Endothelial cell of umbilical vein (primary cell): ENCODE data around the gene CROCC. TPM values are rescaled to one million over a fixed set of nuclear protein-coding genes. Genes with fewer than 3 reads are reported as not detected.
"Not testable (repeated sequence)": the region's sequence is repeated elsewhere in the genome, so short reads cannot be mapped to it uniquely, and the experiment has no call there.

Source experiments
- BruUV-seq: library from RNA; stranded (reverse); fragments of 400-500 nt; replicated peaks from 2 replicates; lab custom pipeline; 2021; lab: Mats Ljungman, UMichigan
- CTCF ChIA-PET: fragments of 300-600, 350-600 bp; sonication (Branson Sonifier 250); formaldehyde crosslinking; loops from one replicate; lab custom pipeline; 2021; ENCODE audit warnings: antibody characterized with exemption, inconsistent platforms; lab: Charles Lee
- POLR2A ChIA-PET: fragments of 300-600, 350-600 bp; sonication (Branson Sonifier 250); formaldehyde crosslinking; loops from one replicate; lab custom pipeline; 2021; ENCODE audit warnings: antibody characterized with exemption, inconsistent platforms; lab: Charles Lee
- DNase-seq: peaks from one replicate; pipeline ENCODE4 v3.0.0-alpha.2; 2011; ENCODE audit warnings: low read depth, low spot score
- FAIRE-seq: peaks from 2 replicates; lab custom pipeline; 2011; peaks lifted over from hg19 to GRCh38; lab: Jason Lieb, UNC
- H2AFZ ChIP-seq: 2 replicates; pipeline ENCODE4 v1.6.0; 2012; ENCODE audit warnings: low read depth, low read length, control low read depth, inconsistent platforms
- H3K27ac ChIP-seq: 2 replicates; pipeline ENCODE4 v1.5.1; 2011; ENCODE audit warnings: low read depth, mild to moderate bottlenecking, control low read depth, low read length, moderate library complexity; ENCODE audit not compliant: insufficient read depth
- H3K27me3 ChIP-seq, 2 experiments: 2 replicates each; pipeline versions ENCODE4 v1.6.0 to v1.6.1; 2011; ENCODE audit warnings: low read length in 2 of 2, mixed read lengths in 1 of 2; ENCODE audit not compliant: control insufficient read depth in 2 of 2, insufficient read depth in 2 of 2
- H3K36me3 ChIP-seq, 2 experiments: 2 replicates in 1 of 2; 3 replicates in 1 of 2; pipeline ENCODE4 v1.5.1; 2011; ENCODE audit warnings: low read length in 2 of 2, mild to moderate bottlenecking in 1 of 2, moderate library complexity in 1 of 2; ENCODE audit not compliant: control insufficient read depth in 2 of 2, insufficient read depth in 2 of 2; ENCODE audit errors: extremely low read depth in 1 of 2
- H3K4me1 ChIP-seq: 3 replicates; pipeline ENCODE4 v1.5.1; 2011; ENCODE audit warnings: mild to moderate bottlenecking, low read length; ENCODE audit not compliant: control insufficient read depth, insufficient read depth; ENCODE audit errors: extremely low read depth
- H3K4me2 ChIP-seq: 2 replicates; pipeline ENCODE4 v1.6.1; 2011; ENCODE audit warnings: low read length, control low read depth, mixed read lengths; ENCODE audit not compliant: insufficient read depth
- H3K4me3 ChIP-seq, 3 experiments: fragments of 200-600 bp in 1 of 3; sonication (generic), shearing (Covaris generic) in 1 of 3; replicated peaks in 1 of 3; 2 replicates each; pipeline ENCODE4 v1.5.1; 2011 to 2016; ENCODE audit warnings: control low read depth in 3 of 3, low read length in 3 of 3, mild to moderate bottlenecking in 2 of 3, inconsistent platforms in 1 of 3, low read depth in 1 of 3, moderate library complexity in 1 of 3; ENCODE audit not compliant: insufficient read depth in 1 of 3
- H3K79me2 ChIP-seq: 2 replicates; pipeline ENCODE4 v1.6.0; 2012; ENCODE audit warnings: low read length, inconsistent platforms; ENCODE audit not compliant: control insufficient read depth, insufficient read depth
- H3K9ac ChIP-seq: replicated peaks from 2 replicates; pipeline ENCODE3; 2011; ENCODE audit warnings: low read length, control low read depth; ENCODE audit not compliant: insufficient read depth; ENCODE audit errors: extremely low read depth
- H3K9me1 ChIP-seq: replicated peaks from 3 replicates; pipeline ENCODE4 v1.6.0; 2011; ENCODE audit warnings: mild to moderate bottlenecking, low read length; ENCODE audit not compliant: control insufficient read depth, insufficient read depth; ENCODE audit errors: extremely low read depth
- H3K9me3 ChIP-seq: replicated peaks from 2 replicates; pipeline ENCODE4 v1.5.1; 2012; ENCODE audit warnings: low read length, inconsistent platforms; ENCODE audit not compliant: control insufficient read depth, insufficient read depth
- H4K20me1 ChIP-seq: replicated peaks from 2 replicates; pipeline ENCODE3; 2011; ENCODE audit warnings: mild to moderate bottlenecking, low read length; ENCODE audit not compliant: control insufficient read depth, insufficient read depth; ENCODE audit errors: extremely low read depth
- EZH2 ChIP-seq: IDR thresholded peaks from 2 replicates; pipeline ENCODE4 v1.6.1; 2012; ENCODE audit warnings: borderline replicate concordance, low read depth, mild to moderate bottlenecking, moderate library complexity, low read length, inconsistent platforms; ENCODE audit not compliant: severe bottlenecking
- FOS ChIP-seq: IDR thresholded peaks from 2 replicates; pipeline ENCODE4 v1.6.1; 2011; ENCODE audit warnings: mild to moderate bottlenecking, low read length, moderate library complexity, borderline replicate concordance; ENCODE audit not compliant: insufficient read depth
- GATA2 ChIP-seq: IDR thresholded peaks from 2 replicates; pipeline ENCODE4 v1.7.0; 2011; ENCODE audit warnings: low read depth, mild to moderate bottlenecking, moderate library complexity, mixed read lengths, low read length; ENCODE audit not compliant: insufficient read length, insufficient read depth
- JUN ChIP-seq: IDR thresholded peaks from 2 replicates; pipeline ENCODE4 v1.6.1; 2011; ENCODE audit warnings: borderline replicate concordance, low read depth; ENCODE audit not compliant: insufficient read length, insufficient read depth
- MAX ChIP-seq: IDR thresholded peaks from 2 replicates; pipeline ENCODE4 v1.6.1; 2011; ENCODE audit not compliant: insufficient read depth, insufficient read length
- MYC ChIP-seq: IDR thresholded peaks from one replicate; pipeline ENCODE4 v1.6.1; 2011; ENCODE audit warnings: mild to moderate bottlenecking, low read depth, low read length
- POLR2A ChIP-seq: IDR thresholded peaks from 2 replicates; pipeline ENCODE4 v1.6.1; 2012; ENCODE audit warnings: low read depth, mild to moderate bottlenecking, control low read depth, low read length
- POLR2AphosphoS5 ChIP-seq: IDR thresholded peaks from 2 replicates; pipeline ENCODE4 v1.6.1; 2012; ENCODE audit warnings: low read depth, mild to moderate bottlenecking, control low read depth, low read length, moderate library complexity; ENCODE audit not compliant: insufficient read depth
- dilution Hi-C: fragments of 300-500 bp; cut with MboI; formaldehyde crosslinking; loops from one replicate; pipeline ENCODE4 v1.15.0; 2019; ENCODE audit warnings: low sequenced_read_pairs; ENCODE audit not compliant: extremely low pct_ligation_motif_present
- intact Hi-C: fragments of 100-400 bp; cut with micrococcal nuclease; formaldehyde crosslinking; loops from one replicate; pipeline ENCODE4 v1.10.0; 2022
- polyA plus RNA-seq, 4 experiments: library from polyadenylated mRNA; depleted of rRNA in 3 of 4; stranded (reverse) in 3 of 4; unstranded in 1 of 4; fragments of >200 nt; gene quantifications; 2 replicates each; pipeline versions ENCODE4 v1.2.1 to v1.2.3, GENCODE V29; 2011 to 2012; ENCODE audit warnings: missing spikeins in 1 of 4
- total RNA-seq: library from RNA; stranded (reverse); gene quantifications from 2 replicates; pipeline ENCODE4 v1.2.3, GENCODE V29; 2021
- TF ChIP-seq, protein P1 (sequence below), 2 donors: IDR thresholded peaks; 1 replicate in 1 of 2; 2 replicates in 1 of 2; pipeline ENCODE4 v1.5.1; 2011; ENCODE audit warnings: low read length in 2 of 2, mild to moderate bottlenecking in 2 of 2, moderate library complexity in 2 of 2, control low read depth in 1 of 2, inconsistent platforms in 1 of 2, low read depth in 1 of 2; ENCODE audit not compliant: insufficient read depth in 1 of 2; ENCODE audit errors: extremely low read depth in 1 of 2

The CROCC gene
- total and polyA plus RNA-seq, 2 donors (not counting 3 experiments of a cell fraction or from before 2014, with no cell fraction given): 18.3 to 35.5 TPM

GRCh38 chr1:16927711-16928485, 6.2 kb downstream of the CROCC start:
- Histone ChIP-seq H3K4me1 (no peaks in the 10 kb centered on the region), H2AFZ (no peak overlapping the region), H3K36me3 (no peaks in the 10 kb centered on the region), H4K20me1 (no peaks in the 10 kb centered on the region), H3K9me1 (no peaks in the 10 kb centered on the region), H3K9me3 (no peaks in the 10 kb centered on the region), H3K27ac (no peak overlapping the region), H3K4me3 (no peak overlapping the region), H3K4me2 (no peak overlapping the region), H3K27me3 (no peaks in the 10 kb centered on the region), H3K9ac (no peak overlapping the region), H3K79me2 (no peaks in the 10 kb centered on the region)
- TF ChIP-seq POLR2A: no peak
- no peak for TF ChIP-seq GATA2
- no peak for TF ChIP-seq JUN
- TF ChIP-seq MYC: no peak
- TF ChIP-seq EZH2: no peak
- TF ChIP-seq FOS: no peak
- TF ChIP-seq, protein P1, sequence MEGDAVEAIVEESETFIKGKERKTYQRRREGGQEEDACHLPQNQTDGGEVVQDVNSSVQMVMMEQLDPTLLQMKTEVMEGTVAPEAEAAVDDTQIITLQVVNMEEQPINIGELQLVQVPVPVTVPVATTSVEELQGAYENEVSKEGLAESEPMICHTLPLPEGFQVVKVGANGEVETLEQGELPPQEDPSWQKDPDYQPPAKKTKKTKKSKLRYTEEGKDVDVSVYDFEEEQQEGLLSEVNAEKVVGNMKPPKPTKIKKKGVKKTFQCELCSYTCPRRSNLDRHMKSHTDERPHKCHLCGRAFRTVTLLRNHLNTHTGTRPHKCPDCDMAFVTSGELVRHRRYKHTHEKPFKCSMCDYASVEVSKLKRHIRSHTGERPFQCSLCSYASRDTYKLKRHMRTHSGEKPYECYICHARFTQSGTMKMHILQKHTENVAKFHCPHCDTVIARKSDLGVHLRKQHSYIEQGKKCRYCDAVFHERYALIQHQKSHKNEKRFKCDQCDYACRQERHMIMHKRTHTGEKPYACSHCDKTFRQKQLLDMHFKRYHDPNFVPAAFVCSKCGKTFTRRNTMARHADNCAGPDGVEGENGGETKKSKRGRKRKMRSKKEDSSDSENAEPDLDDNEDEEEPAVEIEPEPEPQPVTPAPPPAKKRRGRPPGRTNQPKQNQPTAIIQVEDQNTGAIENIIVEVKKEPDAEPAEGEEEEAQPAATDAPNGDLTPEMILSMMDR (IDR thresholded peaks at IDR 0.05; ENCODE audit: extremely low read depth in 1 of 2, insufficient read depth in 1 of 2, low read depth in 1 of 2, low read length in 2 of 2): no peak
- TF ChIP-seq MAX: no peak
- no peak for TF ChIP-seq POLR2AphosphoS5
- ChIA-PET POLR2A (no interaction called here), CTCF (no interaction called here)
- DNase-seq (no peak), FAIRE-seq (no peak)
- dilution Hi-C loops (no loop called here), intact Hi-C loops (no loop called here)
- BruUV-seq: no TSS peak

- BruUV-seq, POLR2A ChIA-PET, CTCF ChIA-PET: not testable (repeated sequence)
These were observed 7.7 kb downstream of the CROCC start for GRCh38 chr1:16929146-16930041.

More at GRCh38 chr1:16929146-16930041, 7.7 kb downstream of the CROCC start:
- H3K36me3 ChIP-seq, H3K27ac ChIP-seq, FAIRE-seq, H3K9ac ChIP-seq, H3K4me2 ChIP-seq, DNase-seq, H3K9me1 ChIP-seq, H3K4me1 ChIP-seq, intact Hi-C loops, H2AFZ ChIP-seq, H3K4me3 ChIP-seq, H3K27me3 ChIP-seq, dilution Hi-C loops, H4K20me1 ChIP-seq, H3K79me2 ChIP-seq, H3K9me3 ChIP-seq: not testable (repeated sequence)
